Measurements from ENCODE around the gene GMDS. TPM values are rescaled to one million over a fixed set of nuclear protein-coding genes. Genes with fewer than 3 reads are reported as not detected.

The GMDS gene
- total RNA-seq, 5 donors from 2014 or later (not counting 1 experiment from before 2014, with no cell fraction given), result 12.9 to 21.5 (median 14.6) TPM

GRCh38 chr6:2030682-2031244 is 214.6 kb downstream of the GMDS start:
- H3K36me3 Mint-ChIP-seq, result peaks cover 8% of the 10 kb centered on the region
- no peak for DNase-seq
- ChIA-PET POLR2A (interaction anchor here in 1 of 2 donors (0.6 kb wide), 1 partner anchor 45 kb away, joined by 3 read pairs; no protein-coding TSS in a partner anchor), CTCF (no interaction called here)
- H3K4me3 ChIP-seq (ENCODE audit: control insufficient read depth in 1 of 2, extremely low read depth in 1 of 2, low read length in 1 of 2), result no peak overlapping the region
- H3K27ac ChIP-seq (ENCODE audit: low read length), result no peak overlapping the region
- ATAC-seq (replicated peaks in 1 of 4), result no peak
- no peaks in the 10 kb centered on the region for H3K27me3 ChIP-seq (replicated peaks in 1 of 2; ENCODE audit: control insufficient read depth in 2 of 2, extremely low read depth in 1 of 2, insufficient read depth in 2 of 2, low read length in 1 of 2)
- peaks cover 14 to 16% (median 15%) of the 10 kb centered on the region in 3 donors for H3K4me1 Mint-ChIP-seq
- 84% methylated on average over 3 of the region's 7 CpGs for WGBS (ENCODE audit: insufficient coverage)
- no peak overlapping the region for H3K4me3 Mint-ChIP-seq
- H3K27ac Mint-ChIP-seq, result no peak overlapping the region
- no peaks in the 10 kb centered on the region for H3K9me3 ChIP-seq
- no peaks in the 10 kb centered on the region for H3K9me3 Mint-ChIP-seq
- H3K36me3 ChIP-seq (ENCODE audit: control insufficient read depth in 2 of 2, extremely low read depth in 1 of 2, insufficient read depth in 1 of 2, low read length in 1 of 2), result no peaks in the 10 kb centered on the region
- H3K4me1 ChIP-seq (ENCODE audit: control insufficient read depth in 1 of 2, extremely low read depth in 1 of 2, insufficient read depth in 2 of 2, low read length in 2 of 2), result peaks cover 0 to 2% of the 10 kb centered on the region in 2 experiments
- H3K27me3 Mint-ChIP-seq, result no peaks in the 10 kb centered on the region

GRCh38 chr6:2029952-2030351 is 215.5 kb downstream of the GMDS start:
- DNase-seq (no peak), ATAC-seq (replicated peaks in 1 of 4) (no peak)
- CTCF ChIA-PET, result no interaction called here
- Mint-ChIP-seq H3K36me3 (peaks cover 3% of the 10 kb centered on the region), H3K27ac (no peak overlapping the region), H3K4me3 (no peak overlapping the region), H3K9me3 (no peaks in the 10 kb centered on the region), H3K27me3 (no peaks in the 10 kb centered on the region), H3K4me1 (peaks cover 14 to 16% (median 15%) of the 10 kb centered on the region in 3 donors)
- Histone ChIP-seq H3K4me1 (ENCODE audit: control insufficient read depth in 1 of 2, extremely low read depth in 1 of 2, insufficient read depth in 2 of 2, low read length in 2 of 2) (peaks cover 0 to 2% of the 10 kb centered on the region in 2 experiments), H3K36me3 (ENCODE audit: control insufficient read depth in 2 of 2, extremely low read depth in 1 of 2, insufficient read depth in 1 of 2, low read length in 1 of 2) (no peaks in the 10 kb centered on the region), H3K27me3 (replicated peaks in 1 of 2; ENCODE audit: control insufficient read depth in 2 of 2, extremely low read depth in 1 of 2, insufficient read depth in 2 of 2, low read length in 1 of 2) (no peaks in the 10 kb centered on the region), H3K27ac (ENCODE audit: low read length) (no peak overlapping the region), H3K4me3 (ENCODE audit: control insufficient read depth in 1 of 2, extremely low read depth in 1 of 2, low read length in 1 of 2) (no peak overlapping the region), H3K9me3 (no peaks in the 10 kb centered on the region)
- POLR2A ChIA-PET, result no interaction called here
- no CpG with 5 or more reads among the region's 3 CpGs for WGBS (ENCODE audit: insufficient coverage)

- H3K4me3 ChIP-seq (ENCODE audit: control insufficient read depth in 1 of 2, extremely low read depth in 1 of 2, low read length in 1 of 2), result no peak overlapping the region
- CTCF ChIA-PET, result no interaction called here
- no peaks in the 10 kb centered on the region for H3K36me3 ChIP-seq (ENCODE audit: control insufficient read depth in 2 of 2, extremely low read depth in 1 of 2, insufficient read depth in 1 of 2, low read length in 1 of 2)
- POLR2A ChIA-PET, result no interaction called here
- no peak overlapping the region for H3K27ac Mint-ChIP-seq
- no peaks in the 10 kb centered on the region for H3K27me3 Mint-ChIP-seq
- no CpG with 5 or more reads among the region's 1 CpG for WGBS (ENCODE audit: insufficient coverage)
- no peak for DNase-seq
- H3K4me3 Mint-ChIP-seq, result no peak overlapping the region
- H3K9me3 Mint-ChIP-seq, result no peaks in the 10 kb centered on the region
- H3K27ac ChIP-seq (ENCODE audit: low read length), result no peak overlapping the region
- peaks cover 3% of the 10 kb centered on the region for H3K36me3 Mint-ChIP-seq
- no peak for ATAC-seq (replicated peaks in 1 of 4)
- H3K4me1 Mint-ChIP-seq, result peaks cover 17 to 20% (median 19%) of the 10 kb centered on the region in 3 donors
- peaks cover 0 to 4% of the 10 kb centered on the region in 2 experiments for H3K4me1 ChIP-seq (ENCODE audit: control insufficient read depth in 1 of 2, extremely low read depth in 1 of 2, insufficient read depth in 2 of 2, low read length in 2 of 2)
- no peaks in the 10 kb centered on the region for H3K27me3 ChIP-seq (replicated peaks in 1 of 2; ENCODE audit: control insufficient read depth in 2 of 2, extremely low read depth in 1 of 2, insufficient read depth in 2 of 2, low read length in 1 of 2)
- H3K9me3 ChIP-seq, result no peaks in the 10 kb centered on the region
Measured at GRCh38 chr6:2029130-2029794, 216.1 kb downstream of the GMDS start.

- ATAC-seq (replicated peaks in 1 of 4) (no peak), DNase-seq (peak in 1 of 35 experiments; percentile 4)
- Histone ChIP-seq H3K36me3 (ENCODE audit: control insufficient read depth in 2 of 2, extremely low read depth in 1 of 2, insufficient read depth in 1 of 2, low read length in 1 of 2) (no peaks in the 10 kb centered on the region), H3K4me1 (ENCODE audit: control insufficient read depth in 1 of 2, extremely low read depth in 1 of 2, insufficient read depth in 2 of 2, low read length in 2 of 2) (peaks cover 0 to 9% of the 10 kb centered on the region in 2 experiments), H3K27ac (ENCODE audit: low read length) (no peak overlapping the region), H3K27me3 (replicated peaks in 1 of 2; ENCODE audit: control insufficient read depth in 2 of 2, extremely low read depth in 1 of 2, insufficient read depth in 2 of 2, low read length in 1 of 2) (no peaks in the 10 kb centered on the region), H3K9me3 (no peaks in the 10 kb centered on the region), H3K4me3 (ENCODE audit: control insufficient read depth in 1 of 2, extremely low read depth in 1 of 2, low read length in 1 of 2) (no peak overlapping the region)
- no peaks in the 10 kb centered on the region for H3K27me3 Mint-ChIP-seq
- peaks cover 24 to 28% (median 26%) of the 10 kb centered on the region in 3 donors for H3K4me1 Mint-ChIP-seq
- H3K27ac Mint-ChIP-seq, result no peak overlapping the region
- peaks cover 3% of the 10 kb centered on the region for H3K36me3 Mint-ChIP-seq
- H3K4me3 Mint-ChIP-seq, result no peak overlapping the region
- WGBS (ENCODE audit: insufficient coverage), result no CpG with 5 or more reads among the region's 6 CpGs
- POLR2A ChIA-PET, result no interaction called here
- no peaks in the 10 kb centered on the region for H3K9me3 Mint-ChIP-seq
- CTCF ChIA-PET, result interaction anchor here in 1 of 2 donors (0.6 kb wide), 1 partner anchor 207 kb away, joined by 10 read pairs; no protein-coding TSS in a partner anchor
Measured at GRCh38 chr6:2028457-2029038, 216.9 kb downstream of the GMDS start.

GRCh38 chr6:2026133-2026532 is 219.3 kb downstream of the GMDS start:
- H3K9me3 ChIP-seq, result no peaks in the 10 kb centered on the region
- H3K27ac Mint-ChIP-seq, result no peak overlapping the region
- ChIA-PET CTCF (no interaction called here), POLR2A (interaction anchor here in 1 of 2 donors (0.8 kb wide), 1 partner anchor 8 kb away, joined by 3 read pairs; no protein-coding TSS in a partner anchor)
- WGBS (ENCODE audit: insufficient coverage), result 75% methylated on average over 2 of the region's 7 CpGs
- no peaks in the 10 kb centered on the region for H3K27me3 ChIP-seq (replicated peaks in 1 of 2; ENCODE audit: control insufficient read depth in 2 of 2, extremely low read depth in 1 of 2, insufficient read depth in 2 of 2, low read length in 1 of 2)
- H3K4me1 ChIP-seq (ENCODE audit: control insufficient read depth in 1 of 2, extremely low read depth in 1 of 2, insufficient read depth in 2 of 2, low read length in 2 of 2), result peaks cover 2 to 16% of the 10 kb centered on the region in 2 experiments
- DNase-seq, result no peak
- no peaks in the 10 kb centered on the region for H3K27me3 Mint-ChIP-seq
- H3K4me3 ChIP-seq (ENCODE audit: control insufficient read depth in 1 of 2, extremely low read depth in 1 of 2, low read length in 1 of 2), result no peak overlapping the region
- ATAC-seq (replicated peaks in 1 of 4), result no peak
- H3K27ac ChIP-seq (ENCODE audit: low read length), result no peak overlapping the region
- H3K4me3 Mint-ChIP-seq, result no peak overlapping the region
- peaks cover 30 to 35% (median 32%) of the 10 kb centered on the region in 3 donors for H3K4me1 Mint-ChIP-seq
- H3K9me3 Mint-ChIP-seq, result no peaks in the 10 kb centered on the region
- H3K36me3 ChIP-seq (ENCODE audit: control insufficient read depth in 2 of 2, extremely low read depth in 1 of 2, insufficient read depth in 1 of 2, low read length in 1 of 2), result no peaks in the 10 kb centered on the region
- peaks cover 3% of the 10 kb centered on the region for H3K36me3 Mint-ChIP-seq

- DNase-seq, result no peak
- WGBS (ENCODE audit: insufficient coverage), result 100% methylated on average over 1 of the region's 4 CpGs
- Histone ChIP-seq H3K9me3 (no peaks in the 10 kb centered on the region), H3K4me1 (ENCODE audit: control insufficient read depth in 1 of 2, extremely low read depth in 1 of 2, insufficient read depth in 2 of 2, low read length in 2 of 2) (peaks cover 2 to 14% of the 10 kb centered on the region in 2 experiments), H3K27me3 (replicated peaks in 1 of 2; ENCODE audit: control insufficient read depth in 2 of 2, extremely low read depth in 1 of 2, insufficient read depth in 2 of 2, low read length in 1 of 2) (no peaks in the 10 kb centered on the region), H3K4me3 (ENCODE audit: control insufficient read depth in 1 of 2, extremely low read depth in 1 of 2, low read length in 1 of 2) (no peak overlapping the region), H3K36me3 (ENCODE audit: control insufficient read depth in 2 of 2, extremely low read depth in 1 of 2, insufficient read depth in 1 of 2, low read length in 1 of 2) (no peaks in the 10 kb centered on the region), H3K27ac (ENCODE audit: low read length) (no peak overlapping the region)
- Mint-ChIP-seq H3K36me3 (peaks cover 10% of the 10 kb centered on the region), H3K4me1 (peaks cover 21 to 24% (median 21%) of the 10 kb centered on the region in 3 donors), H3K4me3 (no peak overlapping the region), H3K9me3 (peaks cover 0 to 2% (median 0%) of the 10 kb centered on the region in 3 donors), H3K27ac (no peak overlapping the region), H3K27me3 (no peaks in the 10 kb centered on the region)
- ChIA-PET CTCF (no interaction called here), POLR2A (no interaction called here)
- no peak for ATAC-seq (replicated peaks in 1 of 4)
Measured at GRCh38 chr6:2021713-2022125, 223.7 kb downstream of the GMDS start.

Measured in T-cell (primary cell).